ENCODE results near the gene SMARCC2. TPM values are rescaled to one million over a fixed set of nuclear protein-coding genes. Genes with fewer than 3 reads are reported as not detected.
A peak's percentile ranks its signal among the peaks of the same experiment; 100 is the strongest.
"Not testable (repeated sequence)": the region's sequence is repeated elsewhere in the genome, so short reads cannot be mapped to it uniquely, and the experiment has no call there.

Gene SMARCC2
- total RNA-seq, 2 experiments from 2014 or later, result 140 to 173 TPM

- peak overlapping the region; percentile 27 for H3K27ac Mint-ChIP-seq
- H3K4me3 Mint-ChIP-seq, result no peak overlapping the region
- peaks cover 48% of the 10 kb centered on the region for H3K4me1 Mint-ChIP-seq
- CTCF ChIA-PET, result interaction anchor here (0.8 to 6.5 kb wide), 6 partner anchors 28 to 401 kb away, joined by 3 to 79 read pairs (median 4); partner anchors contain the start of gene SMARCC2
- DNase-seq, result no peak
- H3K36me3 Mint-ChIP-seq (ENCODE audit: low read depth), result peaks cover 22% of the 10 kb centered on the region
- no peaks in the 10 kb centered on the region for H3K27me3 Mint-ChIP-seq
- POLR2A ChIA-PET, result no interaction called here
- no peaks in the 10 kb centered on the region for H3K9me3 Mint-ChIP-seq
Observed at GRCh38 chr12:56124133-56124532, 65.2 kb downstream of the SMARCC2 start.

- ChIA-PET CTCF (interaction anchor here (0.5 to 6.5 kb wide), 5 partner anchors 41 to 439 kb away, joined by 3 to 79 read pairs (median 3); partner anchors contain the start of gene SMARCC2), POLR2A (no interaction called here)
- no peaks in the 10 kb centered on the region for H3K27me3 Mint-ChIP-seq
- no peaks in the 10 kb centered on the region for H3K9me3 Mint-ChIP-seq
- no peak for DNase-seq
- H3K4me1 Mint-ChIP-seq, result peaks cover 56% of the 10 kb centered on the region
- H3K4me3 Mint-ChIP-seq, result no peak overlapping the region
- H3K36me3 Mint-ChIP-seq (ENCODE audit: low read depth), result peaks cover 26% of the 10 kb centered on the region
- H3K27ac Mint-ChIP-seq, result no peak overlapping the region
Observed at GRCh38 chr12:56122637-56123036, 66.6 kb downstream of the SMARCC2 start.

- Mint-ChIP-seq H3K27me3 (no peaks in the 10 kb centered on the region), H3K4me1 (peaks cover 44% of the 10 kb centered on the region), H3K4me3 (no peak overlapping the region), H3K27ac (peak overlapping the region; percentile 34), H3K9me3 (no peaks in the 10 kb centered on the region), H3K36me3 (ENCODE audit: low read depth) (peaks cover 37% of the 10 kb centered on the region)
- no peak for DNase-seq
- POLR2A ChIA-PET, result no interaction called here
- CTCF ChIA-PET, result interaction anchor here (0.6 to 7.8 kb wide), 3 partner anchors 63 to 343 kb away, joined by 3 to 90 read pairs (median 7); partner anchors contain the start of gene SMARCC2
Observed at GRCh38 chr12:56121204-56121870, 67.9 kb downstream of the SMARCC2 start.

- Mint-ChIP-seq H3K4me1 (peaks cover 42% of the 10 kb centered on the region), H3K27ac (no peak overlapping the region), H3K27me3 (no peaks in the 10 kb centered on the region), H3K4me3 (no peak overlapping the region), H3K9me3 (no peaks in the 10 kb centered on the region), H3K36me3 (ENCODE audit: low read depth) (peaks cover 34% of the 10 kb centered on the region)
- POLR2A ChIA-PET, result interaction anchor here (0.6 kb wide), 1 partner anchor 39 kb away, joined by 5 read pairs; no protein-coding TSS in a partner anchor
- CTCF ChIA-PET, result interaction anchor here (0.6 to 7.8 kb wide), 12 partner anchors 8 to 344 kb away, joined by 3 to 90 read pairs (median 6); partner anchors contain the start of genes CNPY2, COQ10A, ESYT1 and PA2G4
- DNase-seq, result no peak
Observed at GRCh38 chr12:56120158-56120846, 69.0 kb downstream of the SMARCC2 start.

GRCh38 chr12:56119361-56119796, 69.9 kb downstream of the SMARCC2 start:
- ChIA-PET POLR2A (interaction anchor here (0.6 to 1.7 kb wide), 2 partner anchors 39 to 70 kb away, joined by 5 read pairs; partner anchors contain the start of gene SMARCC2), CTCF (interaction anchor here (0.6 to 7.8 kb wide), 18 partner anchors 9 to 566 kb away, joined by 3 to 90 read pairs (median 7); partner anchors contain the start of genes CNPY2, COQ10A, ESYT1 and MYL6B)
- no peaks in the 10 kb centered on the region for H3K9me3 Mint-ChIP-seq
- H3K4me1 Mint-ChIP-seq, result peaks cover 39% of the 10 kb centered on the region
- H3K27ac Mint-ChIP-seq, result peak overlapping the region; percentile 97
- DNase-seq, result peak; percentile 76
- H3K36me3 Mint-ChIP-seq (ENCODE audit: low read depth), result peaks cover 32% of the 10 kb centered on the region
- no peaks in the 10 kb centered on the region for H3K27me3 Mint-ChIP-seq
- peak overlapping the region; percentile 95 for H3K4me3 Mint-ChIP-seq

- Mint-ChIP-seq H3K4me3 (peak overlapping the region; percentile 95), H3K36me3 (ENCODE audit: low read depth) (peaks cover 37% of the 10 kb centered on the region), H3K27me3 (no peaks in the 10 kb centered on the region), H3K9me3 (no peaks in the 10 kb centered on the region), H3K4me1 (peaks cover 39% of the 10 kb centered on the region), H3K27ac (peak overlapping the region; percentile 97)
- DNase-seq, result no peak
- CTCF ChIA-PET, result interaction anchor here (0.7 to 7.8 kb wide), 29 partner anchors 10 to 567 kb away, joined by 3 to 90 read pairs (median 4); partner anchors contain the start of genes CNPY2, COQ10A, ESYT1 and MYL6
- POLR2A ChIA-PET, result interaction anchor here (0.7 to 1.7 kb wide), 6 partner anchors 9 to 110 kb away, joined by 3 to 12 read pairs (median 4); partner anchors contain the start of genes ESYT1, MYL6B, PA2G4 and SMARCC2
Observed at GRCh38 chr12:56118688-56119357, 70.5 kb downstream of the SMARCC2 start.

GRCh38 chr12:56117778-56118687, 71.2 kb downstream of the SMARCC2 start, which contains the start of gene ZC3H10:
ZC3H10 (plus strand) TSS chr12:56118266; CDS start chr12:56120563, 2,297 bp downstream.
- Mint-ChIP-seq H3K4me3 (peak within 1 kb of the TSS; percentile 95), H3K27ac (peak within 1 kb of the TSS; percentile 97), H3K36me3 (ENCODE audit: low read depth) (peaks cover 43% of the 10 kb centered on the region), H3K9me3 (no peaks in the 10 kb centered on the region), H3K27me3 (no peaks in the 10 kb centered on the region), H3K4me1 (peaks cover 37% of the 10 kb centered on the region)
- ChIA-PET POLR2A (interaction anchor here (0.6 to 1.7 kb wide), 8 partner anchors 9 to 241 kb away, joined by 3 to 12 read pairs (median 4); partner anchors contain the start of genes ESYT1, MYL6B, PA2G4 and SMARCC2), CTCF (interaction anchor here (0.6 to 7.8 kb wide), 31 partner anchors 10 to 568 kb away, joined by 3 to 90 read pairs (median 4); partner anchors contain the start of genes CNPY2, ESYT1, MYL6 and MYL6B)
- peak; percentile 99 for DNase-seq

- Mint-ChIP-seq H3K4me1 (peaks cover 40% of the 10 kb centered on the region), H3K36me3 (ENCODE audit: low read depth) (peaks cover 51% of the 10 kb centered on the region), H3K27ac (peak overlapping the region; percentile 97), H3K4me3 (peak overlapping the region; percentile 95)
- DNase-seq, H3K9me3 Mint-ChIP-seq, H3K27me3 Mint-ChIP-seq: not testable (repeated sequence)
- ChIA-PET CTCF (interaction anchor here (0.6 to 7.8 kb wide), 8 partner anchors 9 to 80 kb away, joined by 3 to 90 read pairs (median 12); partner anchors contain the start of genes ESYT1, MYL6, MYL6B and PA2G4), POLR2A (interaction anchor here (1.3 to 1.4 kb wide), 2 partner anchors 10 to 35 kb away, joined by 3 to 12 read pairs; partner anchors contain the start of genes ESYT1 and MYL6B)
Observed at GRCh38 chr12:56117082-56117706, 72.1 kb downstream of the SMARCC2 start.

GRCh38 chr12:56116267-56117081, 72.8 kb downstream of the SMARCC2 start, which contains the start of gene RPL41:
RPL41 (plus strand) TSS chr12:56116633.
- DNase-seq, result peak; percentile 95
- Mint-ChIP-seq H3K27me3 (no peaks in the 10 kb centered on the region), H3K4me1 (peaks cover 41% of the 10 kb centered on the region), H3K36me3 (ENCODE audit: low read depth) (peaks cover 52% of the 10 kb centered on the region), H3K4me3 (peak within 1 kb of the TSS; percentile 95), H3K27ac (peak within 1 kb of the TSS; percentile 97), H3K9me3 (no peaks in the 10 kb centered on the region)
- ChIA-PET CTCF (interaction anchor here (0.6 to 7.8 kb wide), 5 partner anchors 12 to 72 kb away, joined by 3 to 90 read pairs (median 41); partner anchors contain the start of genes ESYT1, PA2G4 and SMARCC2), POLR2A (interaction anchor here (1.9 kb wide), 1 partner anchor 13 kb away, joined by 10 read pairs; the partner anchor contains the start of gene PA2G4)

- Mint-ChIP-seq H3K4me1 (peaks cover 44% of the 10 kb centered on the region), H3K36me3 (ENCODE audit: low read depth) (peaks cover 52% of the 10 kb centered on the region), H3K9me3 (no peaks in the 10 kb centered on the region), H3K4me3 (peak overlapping the region; percentile 95), H3K27me3 (no peaks in the 10 kb centered on the region), H3K27ac (peak overlapping the region; percentile 97)
- POLR2A ChIA-PET, result interaction anchor here (0.7 to 1.9 kb wide), 2 partner anchors 10 to 12 kb away, joined by 3 to 10 read pairs; partner anchors contain the start of gene PA2G4
- no peak for DNase-seq
- CTCF ChIA-PET, result interaction anchor here (0.6 to 7.8 kb wide), 5 partner anchors 12 to 611 kb away, joined by 4 to 90 read pairs (median 41); partner anchors contain the start of genes ESYT1, PA2G4 and SMARCC2
Observed at GRCh38 chr12:56115329-56115728, 74.0 kb downstream of the SMARCC2 start.

Data from activated CD4-positive, alpha-beta T cell treated with anti-CD3 and anti-CD28 coated beads, Interleukin-2, amount 10 ng/mL, durations not matched to agents 7 days and 5 days (primary cell).